Mesenchymal stem cell (in vitro differentiated cells and primary cell): Measurements from ENCODE around the gene B3GNT2. TPM values are rescaled to one million over a fixed set of nuclear protein-coding genes. Genes with fewer than 3 reads are reported as not detected.
A peak's percentile ranks its signal among the peaks of the same experiment; 100 is the strongest.
"Not testable (repeated sequence)": the region's sequence is repeated elsewhere in the genome, so short reads cannot be mapped to it uniquely, and the experiment has no call there.

Experiments
- DNase-seq: peaks from one replicate; pipeline ENCODE4 v3.0.0-alpha.2; 2013
- H2AFZ ChIP-seq: one replicate; pipeline ENCODE4 v1.6.1; 2013; ENCODE audit warnings: low read depth, mild to moderate bottlenecking, control low read depth, inconsistent platforms, low read length, moderate library complexity
- H2AK5ac ChIP-seq: 2 replicates; pipeline ENCODE4 v1.6.1; 2013; ENCODE audit warnings: low read length, moderate library complexity, mild to moderate bottlenecking, inconsistent platforms; ENCODE audit not compliant: severe bottlenecking
- H2BK120ac ChIP-seq: one replicate; pipeline ENCODE4 v1.6.1; 2013; ENCODE audit warnings: low read depth, mild to moderate bottlenecking, inconsistent platforms, low read length, moderate library complexity
- H2BK12ac ChIP-seq, 2 experiments: one replicate each; pipeline ENCODE4 v1.6.1; 2013; ENCODE audit warnings: inconsistent platforms in 2 of 2, low read length in 2 of 2, mild to moderate bottlenecking in 2 of 2, moderate library complexity in 2 of 2, control low read depth in 1 of 2
- H2BK15ac ChIP-seq: one replicate; pipeline ENCODE4 v1.6.1; 2013; ENCODE audit warnings: mild to moderate bottlenecking, low read depth, inconsistent platforms; ENCODE audit not compliant: poor library complexity, severe bottlenecking
- H2BK5ac ChIP-seq: 2 replicates; pipeline ENCODE4 v1.6.1; 2013; ENCODE audit warnings: low read depth, mild to moderate bottlenecking, low read length, control low read depth, inconsistent platforms; ENCODE audit not compliant: poor library complexity, severe bottlenecking
- H3K14ac ChIP-seq, 2 experiments: one replicate each; pipeline ENCODE4 v1.6.1; 2013; ENCODE audit warnings: inconsistent platforms in 2 of 2, low read length in 2 of 2, control low read depth in 1 of 2, mild to moderate bottlenecking in 1 of 2, moderate library complexity in 1 of 2
- H3K18ac ChIP-seq, 2 experiments: one replicate each; pipeline ENCODE4 v1.6.1; 2013; ENCODE audit warnings: inconsistent platforms in 2 of 2, low read length in 2 of 2, control low read depth in 1 of 2, low read depth in 1 of 2, mild to moderate bottlenecking in 1 of 2
- H3K23ac ChIP-seq, 2 experiments: one replicate each; pipeline ENCODE4 v1.6.1; 2013; ENCODE audit warnings: inconsistent platforms in 2 of 2, low read length in 2 of 2, mild to moderate bottlenecking in 2 of 2, moderate library complexity in 2 of 2, control low read depth in 1 of 2
- H3K27ac ChIP-seq: 2 replicates; pipeline ENCODE4 v1.5.1; 2013; ENCODE audit warnings: mild to moderate bottlenecking, moderate library complexity, low read length, control low read depth, inconsistent platforms; ENCODE audit not compliant: poor library complexity, severe bottlenecking
- H3K27me3 ChIP-seq, 2 experiments: 2 replicates each; pipeline versions ENCODE4 v1.6.1 to v1.7.0; 2013; ENCODE audit warnings: low read length in 2 of 2, mild to moderate bottlenecking in 2 of 2, moderate library complexity in 2 of 2, control low read depth in 1 of 2, inconsistent platforms in 1 of 2; ENCODE audit not compliant: control insufficient read depth in 1 of 2, insufficient read depth in 1 of 2
- H3K36me3 ChIP-seq, 2 experiments: 2 replicates each; pipeline versions ENCODE4 v1.6.1 to v1.7.0; 2013; ENCODE audit warnings: low read length in 2 of 2, control low read depth in 1 of 2, inconsistent platforms in 1 of 2, low read depth in 1 of 2, mild to moderate bottlenecking in 1 of 2; ENCODE audit not compliant: insufficient read depth in 2 of 2, control insufficient read depth in 1 of 2
- H3K4ac ChIP-seq, 2 experiments: one replicate each; pipeline ENCODE4 v1.6.1; 2013; ENCODE audit warnings: inconsistent platforms in 2 of 2, low read length in 2 of 2, mild to moderate bottlenecking in 2 of 2, moderate library complexity in 2 of 2, control low read depth in 1 of 2, low read depth in 1 of 2
- H3K4me1 ChIP-seq: 2 replicates; pipeline ENCODE4 v1.6.1; 2013; ENCODE audit warnings: low read depth, low read length, control low read depth; ENCODE audit not compliant: control insufficient read depth, insufficient read depth
- H3K4me2 ChIP-seq: 2 replicates; pipeline ENCODE4 v1.6.1; 2013; ENCODE audit warnings: low read length, mild to moderate bottlenecking, inconsistent platforms; ENCODE audit not compliant: poor library complexity, severe bottlenecking
- H3K4me3 ChIP-seq, 2 experiments: 2 replicates each; pipeline versions ENCODE4 v1.5.1 to v1.7.0; 2013; ENCODE audit warnings: low read length in 2 of 2, mild to moderate bottlenecking in 2 of 2, control low read depth in 1 of 2, low read depth in 1 of 2; ENCODE audit not compliant: insufficient read depth in 1 of 2
- H3K79me1 ChIP-seq: replicated peaks from 2 replicates; pipeline ENCODE4 v1.6.1; 2013; ENCODE audit warnings: mild to moderate bottlenecking, control low read depth, low read length, inconsistent platforms; ENCODE audit not compliant: poor library complexity, severe bottlenecking
- H3K9ac ChIP-seq: 2 replicates; pipeline ENCODE4 v1.7.0; 2013; ENCODE audit warnings: mild to moderate bottlenecking, low read length, moderate library complexity
- H3K9me3 ChIP-seq: 2 replicates; pipeline ENCODE4 v1.7.0; 2013; ENCODE audit warnings: mild to moderate bottlenecking, low read length; ENCODE audit not compliant: control insufficient read depth
- H4K8ac ChIP-seq: one replicate; pipeline ENCODE4 v1.6.1; 2013; ENCODE audit warnings: inconsistent platforms, mild to moderate bottlenecking, low read length, moderate library complexity
- H4K91ac ChIP-seq: one replicate; pipeline ENCODE4 v1.6.1; 2013; ENCODE audit warnings: mild to moderate bottlenecking, low read length, inconsistent platforms
- WGBS: methylation state at CpG from one replicate; pipeline ENCODE4 v1.1.7; 2013; ENCODE audit warnings: mixed read lengths; 5-methylcytosine and 5-hydroxymethylcytosine counted together
- polyA plus RNA-seq, 2 experiments: library from polyadenylated mRNA; stranded (reverse); fragments of 200-250 nt; gene quantifications; one replicate each; pipeline ENCODE4 v1.2.3, GENCODE V29; 2013

Gene B3GNT2
- 22.1 TPM for polyA plus RNA-seq (2013, experiment 1 of 2)
- polyA plus RNA-seq (2013, experiment 2 of 2) = 24.1 TPM

- Histone ChIP-seq H3K23ac (peak within 1 kb of the TSS in 1 of 2 experiments; percentile 47), H2BK120ac (peak within 1 kb of the TSS; percentile 42), H3K4me2 (peak within 1 kb of the TSS; percentile 86), H3K79me1 (no peaks in the 10 kb centered on the region), H3K36me3 (no peaks in the 10 kb centered on the region), H3K14ac (peak within 1 kb of the TSS in 1 of 2 experiments; percentile 44), H3K4me1 (peaks cover 4% of the 10 kb centered on the region), H4K91ac (peak within 1 kb of the TSS; percentile 43), H3K4ac (peak within 1 kb of the TSS in 1 of 2 experiments; percentile 79), H3K9ac (peak within 1 kb of the TSS; percentile 91), H2BK15ac (peak within 1 kb of the TSS; percentile 91), H2AK5ac (no peak within 1 kb of the TSS), H2BK12ac (peak within 1 kb of the TSS in 1 of 2 experiments; percentile 55), H4K8ac (peak within 1 kb of the TSS; percentile 87), H2BK5ac (peak within 1 kb of the TSS; percentile 82), H2AFZ (peak within 1 kb of the TSS; percentile 78), H3K18ac (peak within 1 kb of the TSS; percentile 73 to 95), H3K4me3 (peak within 1 kb of the TSS; percentile 94 to 97), H3K9me3 (no peaks in the 10 kb centered on the region), H3K27ac (peak within 1 kb of the TSS; percentile 86), H3K27me3 (peaks cover 0 to 2% of the 10 kb centered on the region in 2 experiments)
- peak; percentile 68 for DNase-seq
- 12% methylated on average over 29 of the region's 70 CpGs for WGBS
Observed at GRCh38 chr2:62195421-62196277, at the start of gene B3GNT2. Gene B3GNT2 (plus strand): TSS chr2:62196115. CDS start chr2:62222221, 26,106 bp downstream.

GRCh38 chr2:62146790-62147189 is 49.1 kb upstream of the B3GNT2 start:
- not testable (repeated sequence) for H3K9ac ChIP-seq, H3K27me3 ChIP-seq, H3K79me1 ChIP-seq, H4K91ac ChIP-seq, H3K9me3 ChIP-seq, H2AFZ ChIP-seq, H3K4me1 ChIP-seq, H3K4ac ChIP-seq, H3K14ac ChIP-seq, DNase-seq, H2BK15ac ChIP-seq, H2BK120ac ChIP-seq, H3K4me3 ChIP-seq, H3K27ac ChIP-seq, H4K8ac ChIP-seq, H3K23ac ChIP-seq, H2BK12ac ChIP-seq, H3K18ac ChIP-seq, H2AK5ac ChIP-seq, H3K36me3 ChIP-seq, H2BK5ac ChIP-seq, H3K4me2 ChIP-seq
- 100% methylated on average over 4 of the region's 7 CpGs for WGBS

- H3K36me3 ChIP-seq = no peaks in the 10 kb centered on the region
- H3K9ac ChIP-seq = peak overlapping the region; percentile 46
- no peak overlapping the region for H3K23ac ChIP-seq
- H3K9me3 ChIP-seq = no peaks in the 10 kb centered on the region
- no peak overlapping the region for H4K91ac ChIP-seq
- H3K4me3 ChIP-seq = no peak overlapping the region
- 87% methylated on average over 3 of the region's 4 CpGs for WGBS
- H2BK15ac ChIP-seq = no peak overlapping the region
- no peak overlapping the region for H2BK12ac ChIP-seq
- H3K18ac ChIP-seq = no peak overlapping the region
- no peak overlapping the region for H3K14ac ChIP-seq
- no peak overlapping the region for H2BK5ac ChIP-seq
- H3K79me1 ChIP-seq = peaks cover 4% of the 10 kb centered on the region
- H2AK5ac ChIP-seq = no peak overlapping the region
- no peak overlapping the region for H3K4me2 ChIP-seq
- peaks cover 3% of the 10 kb centered on the region for H3K4me1 ChIP-seq
- H2AFZ ChIP-seq = no peak overlapping the region
- H4K8ac ChIP-seq = no peak overlapping the region
- H2BK120ac ChIP-seq = no peak overlapping the region
- H3K4ac ChIP-seq = no peak overlapping the region
- DNase-seq = peak; percentile 47
- no peak overlapping the region for H3K27ac ChIP-seq
- H3K27me3 ChIP-seq = no peaks in the 10 kb centered on the region
Observed at GRCh38 chr2:62147610-62148301, 48.2 kb upstream of the B3GNT2 start.

- Histone ChIP-seq H4K8ac (no peak overlapping the region), H3K23ac (no peak overlapping the region), H3K36me3 (no peaks in the 10 kb centered on the region), H3K9ac (peak overlapping the region; percentile 41), H2BK120ac (no peak overlapping the region), H3K4me1 (peaks cover 3% of the 10 kb centered on the region), H2BK5ac (no peak overlapping the region), H3K4ac (no peak overlapping the region), H3K4me3 (no peak overlapping the region), H3K18ac (no peak overlapping the region), H4K91ac (no peak overlapping the region), H3K4me2 (no peak overlapping the region), H3K79me1 (peaks cover 4% of the 10 kb centered on the region), H2BK15ac (no peak overlapping the region), H2AK5ac (no peak overlapping the region), H3K27me3 (no peaks in the 10 kb centered on the region), H2BK12ac (no peak overlapping the region), H3K9me3 (no peaks in the 10 kb centered on the region), H3K27ac (no peak overlapping the region), H2AFZ (no peak overlapping the region), H3K14ac (no peak overlapping the region)
- peak; percentile 90 for DNase-seq
Observed at GRCh38 chr2:62149708-62150107, 46.2 kb upstream of the B3GNT2 start.
